Activated naive CD4-positive, alpha-beta T cell treated with anti-CD3 and anti-CD28 coated beads, Interleukin-2, amount 10 ng/mL, durations not matched to agents 7 days and 5 days (primary cell): ENCODE measurements around the gene IFRD2.
"Not testable (repeated sequence)": the region's sequence is repeated elsewhere in the genome, so short reads cannot be mapped to it uniquely, and the experiment has no call there.

Experiments
- CTCF ChIA-PET: fragments of 350-600 bp; sonication (Branson Sonifier 250); formaldehyde crosslinking; loops from one replicate; lab custom pipeline; 2021; ENCODE audit warnings: antibody characterized with exemption; lab: Charles Lee
- DNase-seq: peaks from one replicate; pipeline ENCODE4 v3.0.0-alpha.2; 2020
- H3K27ac Mint-ChIP-seq: one replicate; pipeline ENCODE4 v1.8.0; 2021; ENCODE audit warnings: mild to moderate bottlenecking, moderate library complexity, mixed read lengths
- H3K27me3 Mint-ChIP-seq: one replicate; pipeline ENCODE4 v1.8.0; 2021; ENCODE audit warnings: mild to moderate bottlenecking, mixed read lengths
- H3K36me3 Mint-ChIP-seq: one replicate; pipeline ENCODE4 v1.8.0; 2021; ENCODE audit warnings: mixed read lengths
- H3K4me1 Mint-ChIP-seq: one replicate; pipeline ENCODE4 v1.8.0; 2021; ENCODE audit warnings: mixed read lengths
- H3K4me3 Mint-ChIP-seq: one replicate; pipeline ENCODE4 v1.8.0; 2021; ENCODE audit warnings: mild to moderate bottlenecking, moderate library complexity, mixed read lengths
- H3K9me3 Mint-ChIP-seq: one replicate; pipeline ENCODE4 v1.8.0; 2021; ENCODE audit warnings: mixed read lengths

The IFRD2 gene

GRCh38 chr3:50321336-50322114, 29.3 kb upstream of the IFRD2 start:
- H3K27me3 Mint-ChIP-seq: no peaks in the 10 kb centered on the region
- CTCF ChIA-PET: interaction anchor here (0.7 to 3.5 kb wide), 4 partner anchors 7 to 30 kb away, joined by 3 to 15 read pairs (median 6); partner anchors contain the start of genes HYAL3 and NAA80
- H3K4me1 Mint-ChIP-seq: peaks cover 45% of the 10 kb centered on the region
- peaks cover 5% of the 10 kb centered on the region for H3K36me3 Mint-ChIP-seq
- no peaks in the 10 kb centered on the region for H3K9me3 Mint-ChIP-seq
- peak overlapping the region; percentile 72 for H3K4me3 Mint-ChIP-seq
- peak overlapping the region; percentile 91 for H3K27ac Mint-ChIP-seq
- DNase-seq: peak; percentile 90

DNA sequence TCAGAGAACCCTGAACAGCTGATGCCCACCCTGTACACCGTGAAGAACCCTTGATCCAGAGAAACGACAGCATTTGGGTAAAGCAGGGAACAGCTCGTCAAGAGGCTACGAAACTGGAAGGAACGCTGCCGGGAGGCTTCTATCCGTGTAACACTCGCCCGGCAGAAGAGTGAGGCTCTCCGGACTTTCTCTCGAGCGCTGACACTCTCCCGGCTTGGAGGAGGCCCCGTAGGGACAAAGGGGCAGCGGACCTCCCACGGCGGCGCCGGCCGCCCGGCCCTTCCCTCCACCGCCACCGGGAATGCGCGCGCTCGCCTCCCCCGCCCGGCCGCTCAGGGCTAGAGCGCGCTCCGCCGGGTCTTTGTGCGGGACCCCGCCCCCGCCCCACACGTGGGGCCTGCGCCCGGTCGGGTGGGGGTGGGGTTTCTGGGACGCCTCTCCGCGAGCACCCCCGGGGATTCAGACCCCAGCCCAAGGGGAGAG, 28.7 kb upstream of the IFRD2 start:
- Mint-ChIP-seq H3K4me1 (peaks cover 47% of the 10 kb centered on the region), H3K4me3 (peak overlapping the region; percentile 94), H3K27me3 (no peaks in the 10 kb centered on the region), H3K9me3 (no peaks in the 10 kb centered on the region), H3K36me3 (peaks cover 8% of the 10 kb centered on the region), H3K27ac (peak overlapping the region; percentile 86)
- DNase-seq: peak; percentile 80
- CTCF ChIA-PET: interaction anchor here (0.7 to 2.2 kb wide), 5 partner anchors 9 to 93 kb away, joined by 3 to 8 read pairs (median 4); partner anchors contain the start of genes HYAL3 and NAA80

DNA sequence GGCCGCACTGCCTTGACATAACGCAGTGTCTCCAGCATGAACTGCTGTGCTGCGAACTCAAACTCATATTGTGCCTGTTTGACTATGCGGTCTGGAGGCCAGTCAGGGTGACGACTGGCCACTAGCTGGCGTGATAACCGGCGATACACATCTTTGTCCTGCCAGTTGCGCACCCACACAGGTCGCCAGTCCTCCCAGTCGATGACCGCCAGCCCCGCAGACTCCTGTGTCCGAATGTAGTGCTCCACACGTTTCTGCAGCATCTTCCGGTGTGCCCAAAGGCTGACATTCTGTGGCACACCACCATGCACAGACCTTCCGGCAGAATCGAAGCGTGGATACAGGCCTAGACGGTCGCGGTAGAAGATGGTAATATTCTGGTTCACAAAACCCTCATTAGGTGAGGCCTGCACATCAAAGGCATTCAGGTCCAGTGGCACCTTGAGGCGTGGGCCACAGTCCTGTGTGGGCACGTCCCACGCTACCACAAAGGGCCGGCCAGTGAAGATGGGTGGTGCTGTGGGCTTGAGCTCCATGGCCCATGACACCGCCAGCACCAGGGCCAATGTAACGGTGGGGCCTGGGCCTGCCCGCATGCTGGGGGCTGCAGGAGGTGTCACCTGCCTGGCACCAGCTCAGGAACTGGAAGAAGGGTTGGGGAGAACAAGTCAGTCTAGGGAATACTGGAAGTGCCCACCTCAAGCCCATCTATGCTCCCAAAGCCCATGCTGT, 27.8 kb upstream of the IFRD2 start:
- CTCF ChIA-PET: interaction anchor here (1.0 to 1.7 kb wide), 3 partner anchors 8 to 92 kb away, joined by 3 to 5 read pairs (median 4); partner anchors contain the start of gene TUSC2
- H3K27me3 Mint-ChIP-seq: no peaks in the 10 kb centered on the region
- H3K27ac Mint-ChIP-seq: no peak overlapping the region
- no peaks in the 10 kb centered on the region for H3K9me3 Mint-ChIP-seq
- peak overlapping the region; percentile 94 for H3K4me3 Mint-ChIP-seq
- peaks cover 51% of the 10 kb centered on the region for H3K4me1 Mint-ChIP-seq
- peaks cover 6% of the 10 kb centered on the region for H3K36me3 Mint-ChIP-seq
- peak; percentile 21 for DNase-seq

- no peaks in the 10 kb centered on the region for H3K9me3 Mint-ChIP-seq
- H3K4me1 Mint-ChIP-seq: peaks cover 45% of the 10 kb centered on the region
- peaks cover 6% of the 10 kb centered on the region for H3K36me3 Mint-ChIP-seq
- H3K4me3 Mint-ChIP-seq: peak overlapping the region; percentile 94
- CTCF ChIA-PET: interaction anchor here (0.8 to 1.7 kb wide), 4 partner anchors 9 to 73 kb away, joined by 3 to 5 read pairs (median 4); partner anchors contain the start of gene TUSC2
- peak; percentile 18 for DNase-seq
- H3K27ac Mint-ChIP-seq: no peak overlapping the region
- no peaks in the 10 kb centered on the region for H3K27me3 Mint-ChIP-seq
Observed at GRCh38 chr3:50319181-50319893, 27.1 kb upstream of the IFRD2 start.

GRCh38 chr3:50318615-50319014, 26.4 kb upstream of the IFRD2 start:
- no peak overlapping the region for H3K27ac Mint-ChIP-seq
- CTCF ChIA-PET: interaction anchor here (0.8 to 1.7 kb wide), 3 partner anchors 10 to 43 kb away, joined by 3 to 5 read pairs (median 3); partner anchors contain the start of gene TUSC2

GRCh38 chr3:50318163-50318562, 25.9 kb upstream of the IFRD2 start:
- CTCF ChIA-PET: no interaction called here
- H3K4me3 Mint-ChIP-seq: no peak overlapping the region
- H3K36me3 Mint-ChIP-seq: peaks cover 6% of the 10 kb centered on the region
- no peaks in the 10 kb centered on the region for H3K9me3 Mint-ChIP-seq
- DNase-seq: no peak
- H3K27me3 Mint-ChIP-seq: no peaks in the 10 kb centered on the region
- peaks cover 45% of the 10 kb centered on the region for H3K4me1 Mint-ChIP-seq
- H3K27ac Mint-ChIP-seq: no peak overlapping the region

More at GRCh38 chr3:50318615-50319014, 26.4 kb upstream of the IFRD2 start:
- Mint-ChIP-seq H3K9me3 (no peaks in the 10 kb centered on the region), H3K36me3 (peaks cover 6% of the 10 kb centered on the region), H3K27me3 (no peaks in the 10 kb centered on the region), H3K4me1 (peaks cover 45% of the 10 kb centered on the region), H3K4me3 (no peak overlapping the region)
- DNase-seq: peak; percentile 18

GRCh38 chr3:50317300-50317699, 25.1 kb upstream of the IFRD2 start:
- Mint-ChIP-seq H3K27me3 (no peaks in the 10 kb centered on the region), H3K9me3 (no peaks in the 10 kb centered on the region), H3K27ac (no peak overlapping the region), H3K4me1 (peaks cover 45% of the 10 kb centered on the region), H3K36me3 (peaks cover 6% of the 10 kb centered on the region), H3K4me3 (no peak overlapping the region)
- peak; percentile 18 for DNase-seq
- CTCF ChIA-PET: no interaction called here

GRCh38 chr3:50316657-50317242, 24.5 kb upstream of the IFRD2 start:
- CTCF ChIA-PET: no interaction called here
- Mint-ChIP-seq H3K4me3 (peak overlapping the region; percentile 22), H3K9me3 (no peaks in the 10 kb centered on the region), H3K27ac (peak overlapping the region; percentile 85), H3K4me1 (peaks cover 45% of the 10 kb centered on the region), H3K36me3 (peaks cover 6% of the 10 kb centered on the region), H3K27me3 (no peaks in the 10 kb centered on the region)
- DNase-seq: peak; percentile 68

DNA sequence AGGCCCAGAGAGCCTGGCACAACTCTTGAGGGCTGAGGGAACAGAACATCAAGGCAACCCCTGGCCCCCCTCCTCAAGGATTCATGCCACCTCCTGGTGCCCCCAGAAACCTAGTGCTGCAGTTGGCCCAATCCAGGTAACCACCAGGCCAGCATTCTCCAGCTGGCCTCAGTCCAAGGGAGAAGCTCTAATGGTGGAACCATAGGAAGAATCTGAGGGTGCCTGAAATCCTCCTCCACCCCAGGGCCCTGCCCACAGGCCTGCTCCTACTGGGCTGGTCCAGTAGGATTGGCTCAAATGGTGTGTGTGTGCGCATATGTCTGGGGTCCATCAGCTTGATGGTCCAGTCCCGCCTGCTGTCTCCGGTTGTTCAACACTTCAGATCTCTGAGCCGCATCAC, 22.6 kb upstream of the IFRD2 start:
- peaks cover 36% of the 10 kb centered on the region for H3K4me1 Mint-ChIP-seq
- H3K27ac Mint-ChIP-seq: no peak overlapping the region
- no peaks in the 10 kb centered on the region for H3K9me3 Mint-ChIP-seq
- CTCF ChIA-PET: interaction anchor here (1.5 to 3.5 kb wide), 3 partner anchors 9 to 15 kb away, joined by 5 to 15 read pairs (median 7); partner anchors contain the start of genes HYAL2, HYAL3 and NAA80
- H3K36me3 Mint-ChIP-seq: peaks cover 7% of the 10 kb centered on the region
- DNase-seq: no peak
- H3K4me3 Mint-ChIP-seq: no peak overlapping the region
- H3K27me3 Mint-ChIP-seq: no peaks in the 10 kb centered on the region

- Mint-ChIP-seq H3K36me3 (peaks cover 10% of the 10 kb centered on the region), H3K4me3 (no peak overlapping the region), H3K4me1 (peaks cover 32% of the 10 kb centered on the region), H3K9me3 (no peaks in the 10 kb centered on the region), H3K27ac (no peak overlapping the region), H3K27me3 (no peaks in the 10 kb centered on the region)
- no peak for DNase-seq
- CTCF ChIA-PET: interaction anchor here (0.6 to 3.5 kb wide), 3 partner anchors 9 to 33 kb away, joined by 3 to 15 read pairs (median 5); partner anchors contain the start of gene HYAL2
Observed at GRCh38 chr3:50314342-50314741, 22.1 kb upstream of the IFRD2 start.

GRCh38 chr3:50312041-50312440, 19.8 kb upstream of the IFRD2 start:
- peaks cover 14% of the 10 kb centered on the region for H3K4me1 Mint-ChIP-seq
- H3K27me3 Mint-ChIP-seq, H3K4me3 Mint-ChIP-seq, H3K9me3 Mint-ChIP-seq, DNase-seq, CTCF ChIA-PET, H3K36me3 Mint-ChIP-seq, H3K27ac Mint-ChIP-seq: not testable (repeated sequence)

DNA sequence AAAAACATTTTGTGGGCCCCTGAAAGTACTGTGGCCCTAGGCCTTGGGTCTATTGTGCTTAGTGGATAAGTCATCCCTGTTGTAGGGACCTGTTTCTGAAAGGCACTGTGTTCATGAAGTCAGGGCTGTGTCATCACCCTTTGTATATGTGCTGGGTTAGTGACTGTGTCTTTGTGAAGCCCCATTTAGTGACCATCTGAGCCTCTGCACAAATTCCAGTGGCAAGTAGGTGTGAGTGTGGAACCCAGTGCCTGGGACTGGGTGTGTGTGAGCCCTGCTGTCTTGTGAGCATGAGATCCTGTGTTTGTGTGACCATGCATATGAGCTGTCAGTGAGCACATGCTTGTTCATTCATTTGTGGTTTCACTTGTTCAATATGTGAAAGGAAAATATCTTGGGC, 12.4 kb upstream of the IFRD2 start:
- H3K4me1 Mint-ChIP-seq: peaks cover 18% of the 10 kb centered on the region
- H3K4me3 Mint-ChIP-seq: no peak overlapping the region
- H3K27ac Mint-ChIP-seq: no peak overlapping the region
- CTCF ChIA-PET: interaction anchor here (2.1 to 3.8 kb wide), 2 partner anchors 10 to 20 kb away, joined by 5 to 13 read pairs; no protein-coding TSS in a partner anchor
- no peaks in the 10 kb centered on the region for H3K9me3 Mint-ChIP-seq
- H3K27me3 Mint-ChIP-seq: no peaks in the 10 kb centered on the region
- DNase-seq: no peak
- H3K36me3 Mint-ChIP-seq: peaks cover 1% of the 10 kb centered on the region
